ENCODE measurements around the gene DZIP1L. TPM values are rescaled to one million over a fixed set of nuclear protein-coding genes. Genes with fewer than 3 reads are reported as not detected.

Gene DZIP1L
- total RNA-seq, 1 donor = 52.7 TPM

GRCh38 chr3:138051947-138052802 is 63.2 kb downstream of the DZIP1L start:
- H3K4me3 ChIP-seq (ENCODE audit: low read depth, low read length) = no peak overlapping the region
- TF ChIP-seq CTCF (IDR thresholded peaks at IDR 0.05; ENCODE audit: insufficient read depth, low read depth, low read length) = peak; percentile 72
- DNase-seq (ENCODE audit: low read depth) = peak; percentile 49

GRCh38 chr3:138049157-138049919 is 66.1 kb downstream of the DZIP1L start:
- DNase-seq (ENCODE audit: low read depth) = peak; percentile 81
- peak; percentile 13 for TF ChIP-seq CTCF (IDR thresholded peaks at IDR 0.05; ENCODE audit: insufficient read depth, low read depth, low read length)

DNA sequence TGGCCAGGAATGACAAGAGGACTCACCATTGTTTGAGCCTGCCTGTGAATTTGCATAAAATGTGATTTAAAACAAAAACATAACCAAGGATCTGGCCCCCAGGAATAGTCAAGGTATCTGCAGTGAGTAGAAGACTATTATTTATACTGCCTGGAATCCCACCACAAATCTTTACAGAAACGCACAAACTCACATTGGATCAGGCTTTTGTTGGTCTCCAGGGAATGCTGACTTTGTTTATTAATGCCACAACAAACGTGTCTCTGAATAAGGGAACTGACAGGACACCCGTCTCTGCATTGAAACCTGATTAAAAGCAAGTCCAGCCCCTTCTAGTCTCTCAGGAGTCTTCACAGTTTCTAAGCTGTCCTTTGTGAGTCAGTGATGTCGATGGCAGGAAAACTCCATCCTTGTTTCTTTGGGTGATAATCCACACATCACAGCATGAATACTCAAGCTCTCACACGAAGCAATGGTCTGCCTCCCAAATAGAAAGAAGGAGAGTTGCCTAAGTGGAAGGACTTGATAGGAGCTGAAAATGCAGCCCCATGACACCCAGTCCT is 67.7 kb downstream of the DZIP1L start:
- DNase-seq (ENCODE audit: low read depth) = no peak
- TF ChIP-seq CTCF (IDR thresholded peaks at IDR 0.05; ENCODE audit: insufficient read depth, low read depth, low read length) = no peak
- H3K4me3 ChIP-seq (ENCODE audit: low read depth, low read length) = no peak overlapping the region

More at GRCh38 chr3:138049157-138049919, 66.1 kb downstream of the DZIP1L start:
- H3K4me3 ChIP-seq (ENCODE audit: low read depth, low read length) = no peak overlapping the region

DNA sequence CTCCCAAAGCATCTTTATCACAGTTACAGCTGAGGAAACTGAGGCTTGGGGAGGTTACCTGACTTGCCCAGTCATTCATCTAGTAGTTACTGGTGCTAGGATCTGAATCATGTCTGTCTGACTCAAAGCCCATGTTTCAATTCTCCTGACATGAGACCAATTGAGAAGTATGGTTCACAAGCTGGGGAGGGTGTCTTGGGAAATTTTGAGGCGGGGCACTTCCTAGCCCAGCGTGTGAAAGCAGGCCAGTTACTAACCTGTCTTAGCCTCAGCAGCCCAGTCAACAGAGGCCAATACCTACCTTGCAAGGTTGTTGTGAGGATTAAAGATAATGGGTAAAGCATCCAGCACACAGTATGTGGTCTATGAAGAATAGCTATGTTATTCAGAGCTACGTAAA is 68.5 kb downstream of the DZIP1L start:
- TF ChIP-seq CTCF (IDR thresholded peaks at IDR 0.05; ENCODE audit: insufficient read depth, low read depth, low read length) = no peak
- H3K4me3 ChIP-seq (ENCODE audit: low read depth, low read length) = no peak overlapping the region
- DNase-seq (ENCODE audit: low read depth) = no peak

DNA sequence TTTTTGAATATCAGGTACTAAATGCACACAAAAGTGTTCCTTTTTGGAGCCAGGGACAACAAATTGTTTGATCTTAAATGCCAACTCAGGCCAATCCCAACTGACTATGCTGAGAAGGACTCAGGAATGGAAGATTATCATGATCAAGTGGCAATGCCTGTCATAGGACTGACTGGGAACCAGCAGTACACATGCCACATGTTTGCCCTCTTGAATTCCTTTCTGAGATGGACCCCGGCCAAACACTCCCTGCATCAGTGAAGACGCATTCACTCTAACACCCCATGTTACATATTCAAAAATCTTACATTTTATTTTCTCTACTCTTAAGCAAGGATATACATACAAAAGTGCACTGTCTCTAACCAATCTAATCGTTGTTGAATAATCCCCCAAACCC is 69.3 kb downstream of the DZIP1L start:
- H3K4me3 ChIP-seq (ENCODE audit: low read depth, low read length) = no peak overlapping the region
- no peak for TF ChIP-seq CTCF (IDR thresholded peaks at IDR 0.05; ENCODE audit: insufficient read depth, low read depth, low read length)
- no peak for DNase-seq (ENCODE audit: low read depth)

DNA sequence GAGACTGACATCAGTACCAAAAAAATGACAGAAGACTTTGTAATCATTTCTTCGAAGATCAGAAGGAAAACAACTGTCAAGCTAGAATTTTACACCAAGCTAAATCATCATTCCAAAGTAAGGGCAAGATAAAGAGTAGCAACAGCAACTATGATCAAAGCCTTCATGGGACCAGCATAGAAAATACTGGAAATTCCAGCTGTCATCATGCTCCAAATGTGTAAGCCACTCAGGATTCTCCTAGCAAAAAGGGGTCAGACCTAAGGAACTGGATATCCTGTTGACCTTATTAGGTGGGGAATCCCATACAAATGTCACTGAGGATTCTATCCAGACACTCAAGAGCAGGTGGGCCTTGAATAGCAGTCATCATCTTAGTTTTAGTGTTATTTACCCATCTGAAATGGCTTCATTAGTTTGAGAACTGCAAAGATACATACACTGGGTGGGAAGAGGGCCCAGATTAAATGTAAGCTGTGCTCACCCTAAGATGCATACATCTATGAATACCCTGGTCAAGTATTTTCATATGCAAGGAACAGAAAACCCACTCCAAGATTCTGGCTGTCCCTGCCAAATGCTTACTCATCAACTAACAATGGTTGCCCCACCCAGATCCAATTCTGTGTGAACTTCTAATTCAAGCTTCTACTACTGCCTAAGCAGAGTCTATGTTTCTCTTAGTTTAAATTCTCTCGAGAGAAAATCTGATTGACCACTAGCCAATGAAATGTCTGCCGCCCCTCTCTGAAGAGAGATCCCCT is 72.0 kb downstream of the DZIP1L start:
- TF ChIP-seq CTCF (IDR thresholded peaks at IDR 0.05; ENCODE audit: insufficient read depth, low read depth, low read length) = no peak
- DNase-seq (ENCODE audit: low read depth) = peak; percentile 56
- H3K4me3 ChIP-seq (ENCODE audit: low read depth, low read length) = no peak overlapping the region

Data from fibroblast of villous mesenchyme (primary cell).